ENCODE data around the gene NPAS3. TPM values are rescaled to one million over a fixed set of nuclear protein-coding genes. Genes with fewer than 3 reads are reported as not detected.

The NPAS3 gene
- total RNA-seq, 6 experiments from 2014 or later: 0.11 to 0.83 (median 0.21) TPM; not detected in 2

- H3K27ac ChIP-seq: no peak overlapping the region
- ATAC-seq (no peak), DNase-seq (no peak)
- no peaks in the 10 kb centered on the region for H3K36me3 ChIP-seq
- H3K9me3 ChIP-seq: no peaks in the 10 kb centered on the region
- 59% methylated on average over 5 of the region's 5 CpGs for whole genome bisulfite sequencing (ENCODE audit: insufficient coverage, low coverage, low lambda C conversion rate, missing lambda C conversion rate)
- no peaks in the 10 kb centered on the region for H3K4me1 ChIP-seq
- H3K27me3 ChIP-seq: no peaks in the 10 kb centered on the region
- H3K4me3 ChIP-seq: no peak overlapping the region
- no peak for TF ChIP-seq CTCF (IDR thresholded peaks at IDR 0.05)
- no peak for TF ChIP-seq POLR2A (IDR thresholded peaks at IDR 0.05)
- intact Hi-C loops (cut with DNase I): no loop called here
Measured at GRCh38 chr14:33740531-33740930, 801.9 kb downstream of the NPAS3 start.

- no peak for DNase-seq
- H3K27me3 ChIP-seq: no peaks in the 10 kb centered on the region
- H3K4me3 ChIP-seq: no peak overlapping the region
- intact Hi-C loops (cut with DNase I): no loop called here
- TF ChIP-seq CTCF (IDR thresholded peaks at IDR 0.05) (no peak), POLR2A (IDR thresholded peaks at IDR 0.05) (no peak)
- H3K4me1 ChIP-seq: no peaks in the 10 kb centered on the region
- no peak overlapping the region for H3K27ac ChIP-seq
- H3K9me3 ChIP-seq: no peaks in the 10 kb centered on the region
- ATAC-seq: no peak
- WGBS (ENCODE audit: insufficient coverage, low coverage, low lambda C conversion rate, missing lambda C conversion rate): 48% methylated on average over 4 of the region's 4 CpGs
- H3K36me3 ChIP-seq: no peaks in the 10 kb centered on the region
Measured at GRCh38 chr14:33742166-33742565, 803.5 kb downstream of the NPAS3 start.

GRCh38 chr14:33745163-33745562 is 806.5 kb downstream of the NPAS3 start:
- no peaks in the 10 kb centered on the region for H3K9me3 ChIP-seq
- H3K27ac ChIP-seq: no peak overlapping the region
- no peaks in the 10 kb centered on the region for H3K4me1 ChIP-seq
- TF ChIP-seq POLR2A (IDR thresholded peaks at IDR 0.05) (no peak), CTCF (IDR thresholded peaks at IDR 0.05) (no peak)
- WGBS (ENCODE audit: insufficient coverage, low coverage, low lambda C conversion rate, missing lambda C conversion rate): 64% methylated on average over 6 of the region's 6 CpGs
- no peaks in the 10 kb centered on the region for H3K27me3 ChIP-seq
- no peak for DNase-seq
- ATAC-seq: no peak
- H3K36me3 ChIP-seq: no peaks in the 10 kb centered on the region
- intact Hi-C loops (cut with DNase I): no loop called here
- no peak overlapping the region for H3K4me3 ChIP-seq

GRCh38 chr14:33747749-33748148 is 809.1 kb downstream of the NPAS3 start:
- ATAC-seq (no peak), DNase-seq (no peak)
- no peaks in the 10 kb centered on the region for H3K36me3 ChIP-seq
- H3K4me3 ChIP-seq: no peak overlapping the region
- intact Hi-C loops (cut with DNase I): no loop called here
- H3K9me3 ChIP-seq: no peaks in the 10 kb centered on the region
- TF ChIP-seq CTCF (IDR thresholded peaks at IDR 0.05): no peak
- no peak for TF ChIP-seq POLR2A (IDR thresholded peaks at IDR 0.05)
- 32% methylated on average over 1 of the region's 1 CpG for WGBS (ENCODE audit: insufficient coverage, low coverage, low lambda C conversion rate, missing lambda C conversion rate)
- no peaks in the 10 kb centered on the region for H3K27me3 ChIP-seq
- no peak overlapping the region for H3K27ac ChIP-seq
- no peaks in the 10 kb centered on the region for H3K4me1 ChIP-seq

- H3K9me3 ChIP-seq: no peaks in the 10 kb centered on the region
- H3K4me3 ChIP-seq: no peak overlapping the region
- no peaks in the 10 kb centered on the region for H3K4me1 ChIP-seq
- ATAC-seq (no peak), DNase-seq (no peak)
- intact Hi-C loops (cut with DNase I): no loop called here
- H3K27me3 ChIP-seq: no peaks in the 10 kb centered on the region
- TF ChIP-seq POLR2A (IDR thresholded peaks at IDR 0.05): no peak
- no peak for TF ChIP-seq CTCF (IDR thresholded peaks at IDR 0.05)
- H3K27ac ChIP-seq: no peak overlapping the region
- 40% methylated on average over 4 of the region's 4 CpGs for WGBS (ENCODE audit: insufficient coverage, low coverage, low lambda C conversion rate, missing lambda C conversion rate)
- no peaks in the 10 kb centered on the region for H3K36me3 ChIP-seq
Measured at GRCh38 chr14:33754261-33754660, 815.6 kb downstream of the NPAS3 start.
